VCaP (cell line): ENCODE data around the gene PHLDB3.
A peak's percentile ranks its signal among the peaks of the same experiment; 100 is the strongest.

ENCODE experiments used
- H3K27ac ChIP-seq: fragments of 450-650 bp; 2 replicates; pipeline ENCODE4 v1.5.1; 2017
- TF ChIP-seq, protein P1 (sequence below): fragments of 450-650 bp; conservative IDR thresholded peaks from 2 replicates; pipeline ENCODE4 v1.5.1; 2017; ENCODE audit warnings: mild to moderate bottlenecking, moderate library complexity

PHLDB3 gene

DNA sequence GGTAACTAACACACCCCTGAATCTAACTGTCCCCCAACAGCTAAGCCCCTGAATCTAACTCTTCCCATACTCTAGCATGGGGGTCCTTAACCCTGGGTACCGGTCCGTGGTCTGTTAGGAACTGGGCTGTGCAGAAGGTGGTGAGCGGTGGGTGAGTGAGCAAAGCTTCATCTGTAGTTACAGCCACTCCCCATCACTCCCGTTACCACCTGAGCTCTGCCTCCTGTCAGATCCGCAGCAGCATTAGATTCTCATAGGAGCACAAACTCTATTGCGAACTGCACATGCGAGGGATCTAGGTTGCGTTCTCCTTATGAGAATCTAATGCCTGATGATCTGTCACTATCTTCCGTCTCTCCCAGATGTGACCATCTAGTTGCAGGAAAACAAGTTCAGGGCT, 6.2 kb upstream of the PHLDB3 start:
- no peak overlapping the region for H3K27ac ChIP-seq
- TF ChIP-seq, protein P1, sequence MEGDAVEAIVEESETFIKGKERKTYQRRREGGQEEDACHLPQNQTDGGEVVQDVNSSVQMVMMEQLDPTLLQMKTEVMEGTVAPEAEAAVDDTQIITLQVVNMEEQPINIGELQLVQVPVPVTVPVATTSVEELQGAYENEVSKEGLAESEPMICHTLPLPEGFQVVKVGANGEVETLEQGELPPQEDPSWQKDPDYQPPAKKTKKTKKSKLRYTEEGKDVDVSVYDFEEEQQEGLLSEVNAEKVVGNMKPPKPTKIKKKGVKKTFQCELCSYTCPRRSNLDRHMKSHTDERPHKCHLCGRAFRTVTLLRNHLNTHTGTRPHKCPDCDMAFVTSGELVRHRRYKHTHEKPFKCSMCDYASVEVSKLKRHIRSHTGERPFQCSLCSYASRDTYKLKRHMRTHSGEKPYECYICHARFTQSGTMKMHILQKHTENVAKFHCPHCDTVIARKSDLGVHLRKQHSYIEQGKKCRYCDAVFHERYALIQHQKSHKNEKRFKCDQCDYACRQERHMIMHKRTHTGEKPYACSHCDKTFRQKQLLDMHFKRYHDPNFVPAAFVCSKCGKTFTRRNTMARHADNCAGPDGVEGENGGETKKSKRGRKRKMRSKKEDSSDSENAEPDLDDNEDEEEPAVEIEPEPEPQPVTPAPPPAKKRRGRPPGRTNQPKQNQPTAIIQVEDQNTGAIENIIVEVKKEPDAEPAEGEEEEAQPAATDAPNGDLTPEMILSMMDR: no peak

DNA sequence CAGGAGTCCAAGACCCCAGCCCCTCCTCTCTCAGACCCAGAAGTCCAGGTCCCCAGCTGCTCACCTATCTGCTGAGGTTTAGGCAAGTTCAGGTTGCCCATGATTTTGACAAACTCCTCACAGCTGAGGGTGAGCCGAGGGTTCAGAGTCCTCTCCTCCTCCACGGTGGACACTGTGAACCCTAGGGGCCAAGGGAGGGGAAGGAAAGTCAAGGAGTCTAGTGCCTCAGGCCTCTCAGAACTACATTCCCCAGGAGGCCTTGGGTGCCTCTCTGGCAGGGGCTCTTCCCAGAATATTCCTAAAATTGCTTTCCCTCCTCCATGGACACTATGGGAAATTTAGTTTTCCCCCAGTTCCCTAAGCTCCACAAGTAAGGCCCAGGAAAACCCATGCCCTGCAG, 3.3 kb upstream of the PHLDB3 start:
- TF ChIP-seq, protein P1: no peak
- no peak overlapping the region for H3K27ac ChIP-seq

DNA sequence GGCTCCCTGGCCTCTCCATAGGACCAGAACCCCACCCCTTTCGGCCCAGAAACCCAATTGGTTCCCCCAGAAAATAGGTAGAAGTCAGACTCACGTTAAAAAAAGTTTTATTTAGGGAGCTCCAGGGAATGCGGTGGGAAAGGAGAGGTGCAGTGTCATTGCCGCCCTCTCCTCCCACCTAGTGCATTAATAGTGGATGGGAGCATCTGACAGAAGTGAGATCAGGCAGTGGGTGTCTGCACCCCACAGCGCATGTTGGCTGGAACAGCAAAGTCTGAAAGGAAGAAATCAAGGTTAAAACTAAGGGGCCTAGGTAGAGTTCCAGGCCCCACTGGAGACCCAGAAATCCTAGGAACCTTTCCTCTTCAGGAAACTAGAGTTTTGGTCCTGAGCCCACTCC, 2.1 kb upstream of the PHLDB3 start:
- TF ChIP-seq, protein P1: no peak
- H3K27ac ChIP-seq: peak overlapping the region; percentile 89; the same call in 1 of the 2 replicates

GRCh38 chr19:43505941-43506340, 1.4 kb upstream of the PHLDB3 start:
- TF ChIP-seq, protein P1: no peak
- peak overlapping the region; percentile 89 for H3K27ac ChIP-seq

GRCh38 chr19:43505186-43505456, 575 bp upstream of the PHLDB3 start:
- H3K27ac ChIP-seq: peak overlapping the region; percentile 89
- TF ChIP-seq, protein P1: no peak

GRCh38 chr19:43503501-43504425, 783 bp downstream of the PHLDB3 start:
- H3K27ac ChIP-seq: peak overlapping the region; percentile 89
- TF ChIP-seq, protein P1: peak; percentile 32

DNA sequence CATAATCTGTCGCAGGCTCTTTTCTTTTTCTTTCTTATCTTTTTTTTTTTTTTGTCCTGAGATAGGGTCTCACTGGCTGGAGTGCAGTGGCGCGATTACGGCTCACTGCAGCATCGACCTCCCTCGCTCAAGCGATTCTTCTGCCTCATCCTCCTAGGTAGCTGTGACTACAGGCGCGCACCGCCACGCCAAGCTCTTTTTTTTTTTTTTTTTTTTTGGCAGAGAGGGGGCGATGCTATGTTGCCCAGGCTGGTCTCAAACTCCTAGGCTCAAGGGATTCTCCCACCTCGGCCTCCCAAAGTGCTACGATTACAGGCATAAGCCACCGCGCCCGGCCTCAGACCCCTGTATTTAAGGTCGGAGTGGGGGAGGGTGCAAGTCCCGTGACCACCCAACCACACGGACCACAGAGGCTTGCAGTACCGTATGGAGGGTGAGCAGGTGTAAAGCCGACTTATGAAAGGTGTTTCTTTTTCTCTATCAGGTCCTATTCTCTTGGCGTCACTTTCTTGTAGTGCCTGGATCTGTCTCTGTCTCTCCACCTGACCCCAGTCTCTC, 2.0 kb downstream of the PHLDB3 start:
- TF ChIP-seq, protein P1: no peak

More for the DNA sequence above, 2.0 kb downstream of the PHLDB3 start:
- no peak overlapping the region for H3K27ac ChIP-seq
